GM19438 (cell line): ENCODE results near the gene TOX2.

Experiments used
- ATAC-seq: cut with Tn5 transposase; IDR thresholded peaks from one replicate; pipeline ENCODE4 v1.9.1; 2021; ENCODE audit warnings: low read depth; ENCODE audit not compliant: unreplicated experiment

The TOX2 gene

GRCh38 chr20:44092551-44093248 is 178.0 kb downstream of the TOX2 start:
- ATAC-seq: no peak

DNA sequence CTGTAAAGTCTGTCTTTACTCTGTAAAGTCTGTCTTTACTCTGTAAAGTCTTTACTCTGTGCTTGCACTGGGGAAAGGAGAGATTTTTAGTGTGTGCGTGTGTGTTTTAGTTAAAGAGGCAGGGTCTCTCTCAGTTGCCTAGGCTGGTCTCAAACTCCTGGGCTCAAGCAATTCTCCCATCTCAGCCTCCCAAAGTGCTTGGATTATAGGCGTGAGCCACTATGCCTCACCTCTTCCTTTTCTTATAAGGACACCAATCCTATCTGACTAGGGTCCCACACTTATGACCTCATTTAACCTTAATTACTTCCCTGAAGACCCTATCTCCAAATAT is 178.6 kb downstream of the TOX2 start:
- no peak for ATAC-seq

GRCh38 chr20:44095831-44096230 is 181.2 kb downstream of the TOX2 start:
- no peak for ATAC-seq

DNA sequence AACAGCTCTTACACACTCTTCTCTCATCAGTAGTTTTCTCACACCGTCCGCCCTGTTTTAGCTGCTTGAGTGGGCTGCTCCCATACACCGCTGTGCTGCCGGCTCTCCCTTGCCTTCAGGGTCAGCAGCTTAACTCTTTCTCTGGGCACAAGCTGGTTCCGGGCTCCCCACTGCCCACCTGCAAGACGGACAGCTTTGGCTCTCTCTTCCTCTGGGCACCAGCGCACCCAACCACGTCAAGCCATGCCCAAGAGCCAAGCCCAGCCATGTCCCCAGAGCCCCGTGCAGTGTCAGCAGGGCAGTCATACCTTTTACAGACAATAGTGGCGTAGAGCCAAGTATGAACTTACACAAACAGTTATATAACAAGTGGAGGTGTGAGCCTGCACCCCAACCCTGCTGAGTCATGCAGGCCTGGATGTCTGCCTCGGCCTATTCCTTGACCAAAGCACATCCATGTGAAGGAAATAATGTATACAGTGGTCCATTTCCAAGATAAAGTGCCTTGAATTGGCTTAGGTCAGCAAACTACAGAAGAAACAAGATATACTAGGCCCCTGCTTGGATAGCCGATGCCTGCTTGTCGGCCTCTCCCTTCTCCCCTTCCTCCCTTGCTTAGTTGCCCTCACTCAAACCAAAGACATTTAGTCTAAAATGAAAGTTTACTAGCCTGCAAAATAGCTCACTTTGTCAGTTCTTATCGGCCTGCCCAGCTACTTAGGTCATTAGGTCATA is 183.0 kb downstream of the TOX2 start:
- no peak for ATAC-seq

DNA sequence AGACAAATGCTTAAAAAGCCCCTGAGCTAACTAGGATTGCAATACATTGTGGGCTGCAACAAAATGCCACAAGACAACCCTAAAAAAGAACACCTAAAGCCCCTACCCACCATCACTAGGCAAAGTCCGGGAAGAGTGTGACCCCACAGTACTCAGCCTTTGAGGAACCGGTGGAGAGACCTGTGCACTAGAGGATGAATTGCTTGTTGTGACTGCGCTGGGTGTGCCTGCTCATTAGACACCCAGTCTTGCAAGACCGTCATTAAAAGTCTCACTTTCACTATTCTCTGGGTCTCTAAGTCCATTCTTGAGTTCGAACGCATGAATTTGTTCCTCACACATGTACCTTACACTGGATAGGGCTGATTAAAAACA is 183.6 kb downstream of the TOX2 start:
- no peak for ATAC-seq

DNA sequence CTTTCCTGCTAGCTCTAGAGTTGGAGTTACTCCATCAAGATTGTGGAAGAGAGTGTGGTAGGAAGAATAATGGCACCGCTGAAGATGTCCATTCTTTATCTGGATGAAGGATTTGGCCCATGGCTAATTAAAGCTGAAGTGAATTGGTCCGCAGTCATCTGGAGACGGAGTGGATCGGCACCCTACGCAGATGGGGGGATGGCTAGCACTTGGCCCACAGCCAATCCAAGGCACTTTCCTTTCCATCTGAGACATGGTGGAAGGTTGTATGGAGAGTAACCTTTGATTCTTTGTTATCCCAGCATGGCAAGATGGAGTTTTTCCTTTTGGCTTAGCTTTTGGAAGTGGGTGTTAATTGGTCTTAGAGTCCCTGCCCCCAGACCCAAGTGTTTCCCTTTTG is 184.0 kb downstream of the TOX2 start:
- ATAC-seq: no peak

GRCh38 chr20:44099832-44100231 is 185.2 kb downstream of the TOX2 start:
- ATAC-seq: no peak

DNA sequence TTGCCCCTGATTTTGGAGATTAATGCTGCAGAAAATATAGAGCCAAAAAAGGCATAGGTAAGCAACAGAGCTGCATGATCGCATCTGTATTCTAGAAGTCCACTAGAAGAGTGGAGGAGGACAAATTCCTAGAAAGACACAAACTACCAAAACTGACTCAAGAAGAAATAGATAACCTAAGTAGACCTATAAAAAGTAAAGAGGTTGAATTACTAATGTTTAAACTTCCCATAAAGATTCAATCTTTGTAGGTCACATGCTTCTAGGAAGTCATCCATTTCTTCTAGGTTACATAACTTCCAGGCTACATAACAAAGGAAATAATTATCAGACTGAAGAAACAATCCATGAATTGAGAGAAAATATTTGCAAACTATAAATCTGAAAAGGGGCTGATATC is 187.9 kb downstream of the TOX2 start:
- no peak for ATAC-seq

DNA sequence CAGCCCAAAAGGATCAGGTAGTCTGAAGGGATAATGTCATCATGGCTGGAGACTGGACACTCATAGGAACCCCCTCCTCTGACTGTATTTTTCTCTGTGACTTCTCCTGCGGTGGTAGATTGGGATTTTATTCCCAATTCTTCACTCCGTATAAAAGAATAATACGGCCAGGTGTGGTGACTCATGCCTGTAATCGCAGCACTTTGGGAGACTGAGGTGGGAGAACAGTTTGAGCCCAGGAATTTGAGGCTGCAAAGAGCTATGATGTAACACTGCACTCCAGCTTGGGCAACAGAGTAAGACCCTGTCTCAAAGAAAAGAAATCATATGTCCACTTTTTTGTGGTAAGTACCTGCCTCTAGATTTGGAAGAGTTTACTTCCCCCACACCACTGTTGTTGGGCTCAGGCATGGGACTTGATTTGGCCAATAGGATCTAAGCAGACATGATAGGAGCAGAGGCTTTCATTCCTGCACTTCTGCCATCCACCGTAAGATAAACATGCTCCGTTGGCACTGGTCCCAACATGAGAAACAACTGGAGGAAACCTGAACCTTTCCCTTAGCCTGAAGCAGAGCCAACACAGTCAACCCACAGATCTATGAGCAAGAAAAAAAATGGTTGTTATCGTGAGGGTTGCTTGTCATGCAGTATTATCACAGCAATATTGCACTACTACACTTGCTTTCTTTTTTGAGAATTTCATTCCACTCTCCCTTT is 190.3 kb downstream of the TOX2 start:
- no peak for ATAC-seq

GRCh38 chr20:44106615-44107014 is 192.0 kb downstream of the TOX2 start:
- ATAC-seq: no peak

DNA sequence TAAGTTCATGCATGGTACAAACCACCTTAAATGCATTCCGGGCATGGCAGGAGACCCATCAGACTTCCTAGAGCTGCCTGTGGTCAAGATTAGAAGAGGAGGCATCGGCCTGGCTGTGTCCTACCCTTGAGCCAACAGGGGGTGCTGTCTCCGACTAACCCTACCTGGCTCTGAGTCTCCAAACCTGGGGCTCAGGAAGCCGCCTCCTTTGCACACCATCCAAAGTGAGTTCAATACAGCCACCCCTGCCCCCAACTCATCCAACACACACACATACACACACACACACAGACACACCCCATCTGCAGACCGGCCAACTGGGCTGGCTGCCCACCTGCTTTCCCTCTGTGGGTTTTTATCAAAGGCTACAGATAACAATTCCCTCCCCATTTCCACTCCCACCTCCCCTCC is 195.3 kb downstream of the TOX2 start:
- ATAC-seq: no peak

- ATAC-seq: no peak
Observed at GRCh38 chr20:44110816-44111568, 196.3 kb downstream of the TOX2 start.

DNA sequence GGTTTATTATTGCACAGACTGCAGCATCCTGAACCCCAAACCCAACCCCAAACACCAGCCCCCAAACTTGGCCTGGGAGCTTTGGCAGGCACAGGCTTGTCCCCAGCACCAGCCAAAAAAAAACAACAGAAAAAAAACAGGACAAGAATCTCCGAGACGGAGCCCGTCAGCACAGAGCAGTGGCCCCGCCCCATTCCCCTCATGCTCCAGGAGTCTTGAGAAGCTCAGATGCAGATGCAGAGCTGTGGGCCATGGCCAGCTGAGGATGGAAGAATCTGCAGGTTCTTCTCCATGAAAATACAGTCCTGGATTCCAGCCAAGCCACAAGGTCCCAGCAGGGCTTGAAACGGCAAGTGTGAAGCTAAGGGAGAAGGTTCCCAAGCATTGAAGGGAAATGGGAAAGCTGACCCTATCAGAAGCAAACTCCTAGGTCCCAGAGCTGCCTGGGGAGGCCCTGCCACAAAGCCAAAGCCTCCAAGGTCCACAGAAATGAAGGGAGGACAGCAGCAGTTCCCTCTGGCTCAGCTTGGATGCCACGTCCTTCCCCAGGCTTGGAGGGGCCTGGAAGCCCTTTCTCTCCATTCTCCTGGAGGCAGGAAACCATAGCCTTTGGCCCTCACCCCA is 197.2 kb downstream of the TOX2 start:
- no peak for ATAC-seq

DNA sequence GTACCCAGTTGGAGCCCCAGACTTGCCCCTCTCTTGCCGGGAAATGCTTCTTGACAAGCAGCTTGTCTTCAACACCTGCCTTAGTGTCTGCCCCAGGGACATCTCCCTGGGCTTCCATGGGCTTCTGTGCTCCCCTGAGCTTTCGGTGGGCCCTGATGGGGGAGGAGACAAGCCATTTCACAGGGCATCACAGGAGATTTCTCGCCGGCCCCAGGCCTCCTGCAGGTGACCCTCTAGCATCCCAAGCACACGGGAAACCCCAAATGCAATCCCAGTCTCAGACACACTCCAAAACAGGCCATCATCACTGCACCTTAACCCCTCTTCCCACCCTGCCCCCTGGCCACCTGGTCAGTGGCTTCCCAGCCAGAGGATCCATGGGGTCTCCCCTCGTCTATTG is 197.8 kb downstream of the TOX2 start:
- no peak for ATAC-seq

DNA sequence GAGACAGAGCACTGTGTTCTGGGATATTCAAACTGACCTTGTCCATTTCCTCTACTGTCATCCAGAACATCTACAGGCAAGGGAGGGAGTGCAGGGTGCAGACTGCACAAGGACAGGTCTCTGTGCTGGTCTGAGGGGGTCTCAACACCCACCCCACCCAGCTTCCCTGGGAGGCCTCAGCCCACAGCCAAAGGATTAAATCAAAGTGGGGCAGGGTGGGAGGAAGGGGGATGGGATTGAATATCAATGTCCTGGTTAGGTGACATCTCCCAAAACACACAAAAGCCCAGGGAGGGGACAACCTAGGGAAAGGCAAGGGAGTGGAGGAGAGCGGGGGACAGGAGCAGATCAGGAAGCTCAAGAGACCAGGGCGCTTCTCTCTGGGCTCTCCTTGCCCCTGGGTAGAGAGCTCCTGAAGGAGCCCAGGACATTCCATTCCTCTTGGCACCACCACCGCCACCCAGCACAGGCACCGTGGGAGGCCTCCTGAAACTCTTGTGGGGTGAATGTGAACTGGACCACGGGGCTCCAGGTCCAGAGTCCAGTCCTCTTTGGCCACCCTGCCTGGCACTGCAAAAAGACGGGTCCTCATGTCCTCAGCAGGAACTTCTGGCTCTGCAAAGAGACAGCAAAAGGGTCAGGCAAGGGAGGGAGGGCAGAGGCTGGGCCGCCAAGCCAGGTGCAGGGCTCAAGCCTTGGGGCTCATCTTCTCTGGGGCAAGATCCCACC is 198.4 kb downstream of the TOX2 start:
- no peak for ATAC-seq

DNA sequence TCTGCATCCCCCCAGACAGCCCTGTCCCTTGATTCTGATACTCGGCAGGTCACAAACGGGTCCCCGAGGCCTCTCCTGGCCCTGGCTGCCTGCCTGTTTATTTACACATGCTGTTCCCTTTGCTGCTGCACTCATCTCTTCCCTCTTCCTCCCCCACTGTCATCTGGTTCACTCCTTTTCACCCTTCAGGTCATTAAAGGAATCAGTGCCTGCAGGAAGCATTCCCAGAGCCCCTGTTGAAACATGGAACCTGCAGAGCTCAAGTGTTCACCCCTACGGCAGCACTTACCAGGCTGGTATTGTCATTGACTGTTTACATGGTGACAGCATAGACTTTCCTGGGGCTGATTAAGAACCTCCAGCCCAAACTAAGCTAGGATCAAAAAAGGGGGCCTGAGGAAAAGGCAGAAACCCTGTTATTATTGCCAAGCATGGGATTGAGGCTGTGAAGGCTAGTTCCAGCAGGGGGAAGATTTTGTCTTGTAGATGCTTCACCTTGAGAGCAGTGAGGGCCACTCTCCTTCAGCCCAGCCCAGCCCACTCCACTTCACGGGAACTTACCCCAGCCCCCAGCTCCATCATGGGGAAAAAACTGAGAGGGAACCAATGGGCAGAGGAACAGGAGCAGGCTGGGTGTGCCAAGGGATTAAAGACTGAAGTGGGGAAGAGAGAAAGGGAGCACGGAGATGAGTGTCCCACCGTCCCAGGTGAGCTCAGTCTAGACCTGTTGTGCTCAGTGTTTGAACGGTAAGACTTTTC is 199.1 kb downstream of the TOX2 start:
- no peak for ATAC-seq

DNA sequence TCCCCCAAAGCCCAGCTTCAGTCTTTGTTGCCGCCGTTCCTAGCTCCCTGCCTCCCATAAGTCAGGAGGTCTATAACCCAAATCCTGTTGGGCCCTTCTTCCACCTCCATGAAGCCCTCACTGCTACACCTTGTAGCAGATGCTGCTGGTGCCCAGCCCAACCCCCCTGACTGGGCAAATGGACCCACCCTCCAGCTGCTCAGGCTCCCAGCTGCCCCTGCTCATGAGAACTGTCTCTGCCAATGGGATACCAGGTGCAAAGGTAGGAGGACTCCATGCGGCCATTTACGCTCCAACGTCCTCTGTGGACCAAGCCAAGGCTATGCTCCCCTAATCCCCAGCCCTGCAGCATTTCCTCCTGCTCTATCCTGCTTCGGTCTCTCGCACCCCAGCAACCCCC is 200.5 kb downstream of the TOX2 start:
- ATAC-seq: no peak

GRCh38 chr20:44115762-44116644 is 201.4 kb downstream of the TOX2 start:
- no peak for ATAC-seq
